ENCODE measurements around the gene MVP. TPM values are rescaled to one million over a fixed set of nuclear protein-coding genes. Genes with fewer than 3 reads are reported as not detected.

MVP gene
- total RNA-seq, 6 experiments from 2014 or later: 234 to 296 (median 268) TPM

- H3K4me1 Mint-ChIP-seq (ENCODE audit: low read depth): peaks cover 84% of the 10 kb centered on the region
- no peaks in the 10 kb centered on the region for H3K9me3 Mint-ChIP-seq
- DNase-seq: no peak
- TF ChIP-seq CTCF (IDR thresholded peaks at IDR 0.05): no peak
- peaks cover 19% of the 10 kb centered on the region for H3K36me3 Mint-ChIP-seq (ENCODE audit: low read depth)
- peak overlapping the region; percentile 74 for H3K27ac Mint-ChIP-seq
- H3K27me3 Mint-ChIP-seq (ENCODE audit: insufficient read depth): peaks cover 7% of the 10 kb centered on the region
- peak overlapping the region; percentile 89 for H3K4me3 Mint-ChIP-seq
These were observed 7.3 kb upstream of the MVP start for GRCh38 chr16:29812754-29813643.

DNA sequence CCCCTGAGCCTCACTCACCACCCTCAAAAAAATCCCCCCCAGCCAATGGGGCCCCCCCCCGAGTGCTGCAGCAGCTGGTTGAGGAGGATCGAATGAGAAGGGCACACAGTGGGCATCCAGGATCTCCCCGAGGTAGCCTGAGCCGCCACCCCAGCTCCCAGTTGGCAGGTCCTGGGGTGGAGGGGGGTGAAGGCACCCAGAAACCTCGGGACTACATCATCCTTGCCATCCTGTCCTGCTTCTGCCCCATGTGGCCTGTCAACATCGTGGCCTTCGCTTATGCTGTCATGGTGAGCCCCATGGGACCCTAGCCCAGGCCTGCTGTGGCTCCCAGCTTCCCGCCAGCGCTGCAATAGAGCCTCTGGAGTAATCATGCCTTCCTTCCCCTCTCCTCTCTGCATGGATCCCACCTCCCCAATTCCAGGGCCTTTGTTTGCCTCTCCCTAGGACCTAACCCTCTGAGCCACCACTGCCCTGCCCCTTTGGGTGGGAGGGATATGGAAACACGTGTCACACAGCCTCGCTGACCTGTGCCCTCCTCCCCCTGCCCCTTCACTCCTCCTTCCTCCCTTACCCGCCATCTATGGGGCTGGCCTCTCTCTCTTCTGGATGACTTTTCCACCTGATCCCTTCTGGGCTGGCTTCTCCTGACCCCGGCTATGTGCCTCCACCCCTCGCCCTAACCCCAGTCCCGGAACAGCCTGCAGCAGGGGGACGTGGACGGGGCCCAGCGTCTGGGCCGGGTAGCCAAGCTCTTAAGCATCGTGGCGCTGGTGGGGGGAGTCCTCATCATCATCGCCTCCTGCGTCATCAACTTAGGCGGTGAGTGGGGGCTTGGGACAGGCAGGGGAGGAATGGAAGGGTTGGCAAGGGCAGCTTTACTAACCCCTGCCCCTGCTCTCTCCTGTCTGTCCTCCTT is 6.4 kb upstream of the MVP start:
- Mint-ChIP-seq H3K9me3 (no peaks in the 10 kb centered on the region), H3K27me3 (ENCODE audit: insufficient read depth) (peaks cover 6% of the 10 kb centered on the region), H3K36me3 (ENCODE audit: low read depth) (peaks cover 16% of the 10 kb centered on the region), H3K4me3 (peak overlapping the region; percentile 89), H3K27ac (no peak overlapping the region), H3K4me1 (ENCODE audit: low read depth) (peaks cover 84% of the 10 kb centered on the region)
- no peak for DNase-seq
- TF ChIP-seq CTCF (IDR thresholded peaks at IDR 0.05): no peak

- Mint-ChIP-seq H3K9me3 (no peaks in the 10 kb centered on the region), H3K36me3 (ENCODE audit: low read depth) (peaks cover 22% of the 10 kb centered on the region), H3K4me1 (ENCODE audit: low read depth) (peaks cover 88% of the 10 kb centered on the region), H3K27ac (peak overlapping the region; percentile 96), H3K4me3 (peak overlapping the region; percentile 94), H3K27me3 (ENCODE audit: insufficient read depth) (peaks cover 5% of the 10 kb centered on the region)
- no peak for DNase-seq
- no peak for TF ChIP-seq CTCF (IDR thresholded peaks at IDR 0.05)
These were observed 5.7 kb upstream of the MVP start for GRCh38 chr16:29814592-29814991.

DNA sequence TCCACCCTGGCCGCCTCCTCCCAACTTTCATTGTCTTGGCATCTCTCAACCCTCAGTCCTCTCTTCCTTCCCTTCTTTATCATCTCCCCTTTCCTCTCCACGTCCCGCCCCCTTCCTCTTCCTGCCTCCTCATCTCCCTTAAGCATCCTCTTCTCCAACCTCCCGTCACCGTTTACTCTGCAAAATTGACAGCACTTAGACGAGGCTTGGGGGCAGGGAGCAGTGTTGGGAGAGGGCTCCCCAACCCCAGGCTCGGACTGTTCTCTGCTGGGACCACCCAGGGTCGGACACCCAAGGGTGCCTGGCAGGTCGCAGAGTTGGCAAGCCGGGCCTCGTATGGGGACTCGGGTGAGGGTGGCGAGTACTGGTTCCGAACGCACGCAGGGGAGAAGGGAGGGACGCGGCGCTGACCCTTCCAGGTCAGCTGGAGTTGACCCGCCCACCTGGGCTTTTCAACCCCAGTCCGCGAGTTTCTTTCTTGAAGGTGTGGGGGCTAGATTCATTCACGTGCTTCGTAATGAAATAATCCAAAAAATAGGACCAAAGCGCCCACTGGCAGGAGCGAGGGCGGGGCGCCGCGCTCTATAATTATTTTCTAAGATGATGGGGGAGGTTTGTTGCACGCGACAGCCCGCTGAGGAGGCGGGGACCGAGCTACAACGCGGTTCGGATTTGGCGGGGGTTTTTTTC is 5.1 kb upstream of the MVP start:
- H3K27ac Mint-ChIP-seq: peak overlapping the region; percentile 96
- no peak for TF ChIP-seq CTCF (IDR thresholded peaks at IDR 0.05)
- H3K27me3 Mint-ChIP-seq (ENCODE audit: insufficient read depth): peaks cover 5% of the 10 kb centered on the region
- H3K4me3 Mint-ChIP-seq: peak overlapping the region; percentile 94
- peaks cover 88% of the 10 kb centered on the region for H3K4me1 Mint-ChIP-seq (ENCODE audit: low read depth)
- H3K9me3 Mint-ChIP-seq: no peaks in the 10 kb centered on the region
- DNase-seq: no peak
- peaks cover 25% of the 10 kb centered on the region for H3K36me3 Mint-ChIP-seq (ENCODE audit: low read depth)

Data from HFFc6 (cell line).